Non-pigmented ciliary epithelial cell (primary cell): ENCODE data around the gene MYCN.
"Not testable (repeated sequence)": the region's sequence is repeated elsewhere in the genome, so short reads cannot be mapped to it uniquely, and the experiment has no call there.

Experiments
- DNase-seq: peaks from one replicate; pipeline ENCODE4 v3.0.0-alpha.2; 2010; ENCODE audit warnings: low read depth

MYCN gene

DNA sequence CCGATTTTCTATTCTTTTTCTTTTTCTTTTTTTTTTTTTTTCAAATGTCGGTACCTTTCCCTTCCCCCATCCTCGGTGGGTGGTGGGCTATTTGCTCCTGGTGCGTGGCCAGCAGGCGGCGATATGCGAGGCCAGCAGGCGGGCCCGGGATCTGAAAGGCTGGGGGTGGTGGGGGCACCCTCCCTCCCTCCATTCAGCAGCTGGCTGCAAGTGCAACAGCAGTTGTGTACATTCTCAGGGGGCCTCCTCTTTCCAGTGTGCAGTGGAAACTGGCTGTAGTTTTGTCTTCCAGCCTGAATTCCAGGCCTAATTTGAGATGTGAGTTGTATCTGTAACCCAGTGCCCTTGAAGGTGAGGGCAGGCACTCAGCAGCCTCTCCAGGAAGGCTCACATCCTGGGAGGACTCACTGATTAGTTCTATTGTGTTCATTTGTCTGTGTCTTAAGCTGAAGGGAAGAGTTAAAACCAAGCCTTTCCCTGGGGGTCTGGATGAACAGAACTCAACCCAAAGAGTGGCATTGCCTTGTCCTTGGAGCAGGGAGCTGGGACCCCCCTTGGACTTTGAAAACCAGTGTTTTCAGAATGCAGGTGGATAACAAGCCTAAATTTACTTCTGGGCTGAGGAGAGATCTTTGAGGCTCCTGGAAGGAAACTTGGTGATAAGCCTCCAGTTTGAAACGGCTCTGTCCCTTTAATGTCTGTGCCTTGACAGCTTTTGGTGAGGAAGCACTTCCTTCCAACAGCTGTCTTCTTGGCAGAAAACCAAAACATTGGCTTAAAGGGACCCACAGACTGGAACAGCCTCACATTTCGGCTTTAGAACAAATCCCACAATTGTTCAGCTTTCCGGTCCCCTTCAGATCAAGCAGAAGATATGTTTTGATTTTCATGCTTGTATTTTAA is 3.3 kb downstream of the MYCN start:
- no peak for DNase-seq

- DNase-seq = no peak
Measured at GRCh38 chr2:15944325-15945017, 4.1 kb downstream of the MYCN start.

- DNase-seq = no peak
Measured at GRCh38 chr2:15945909-15946705, 5.8 kb downstream of the MYCN start.

DNA sequence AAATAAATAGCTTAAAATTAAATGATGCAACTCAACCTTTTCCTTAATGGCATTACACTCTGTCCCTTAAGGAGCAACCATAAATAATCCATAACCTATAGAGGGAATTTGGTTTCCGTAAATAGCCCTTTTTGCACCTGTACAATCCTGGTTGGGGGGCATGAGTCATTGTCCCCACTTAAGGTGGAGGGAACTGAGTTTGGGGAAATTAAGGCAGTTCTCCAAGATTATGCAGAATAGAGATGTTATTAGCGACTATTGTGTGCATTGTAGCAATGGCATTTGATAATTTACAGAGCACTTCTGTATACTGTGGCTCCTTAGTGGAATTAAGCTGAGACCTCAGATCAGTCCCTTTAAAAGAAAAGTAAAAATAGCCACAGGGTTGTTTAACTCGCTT is 6.6 kb downstream of the MYCN start:
- no peak for DNase-seq

GRCh38 chr2:15947431-15947830 is 7.1 kb downstream of the MYCN start:
- DNase-seq = no peak

- no peak for DNase-seq
Measured at GRCh38 chr2:15948704-15948957, 8.3 kb downstream of the MYCN start.

- DNase-seq = no peak
Measured at GRCh38 chr2:15949126-15949525, 8.8 kb downstream of the MYCN start.

DNA sequence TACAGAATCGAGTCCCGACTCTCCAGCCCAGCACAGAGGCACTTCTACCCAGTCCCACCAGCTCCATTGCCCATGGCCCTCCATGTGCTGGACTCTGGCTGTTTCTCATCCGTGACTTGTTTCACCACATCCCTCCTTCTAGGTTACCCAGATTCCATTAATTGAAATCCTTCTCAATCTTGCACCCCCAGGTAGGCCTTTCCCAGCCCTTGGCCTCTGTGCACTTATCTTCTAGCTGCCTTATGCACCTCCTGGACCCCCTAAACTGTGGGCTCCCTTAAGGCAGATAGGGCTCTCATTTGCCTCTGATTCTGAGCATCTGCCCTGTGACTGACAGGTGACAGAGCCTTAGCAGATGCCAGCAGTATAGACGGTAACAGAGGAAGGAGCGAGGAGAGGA is 9.2 kb downstream of the MYCN start:
- no peak for DNase-seq

GRCh38 chr2:15950088-15950952 is 10.0 kb downstream of the MYCN start:
- DNase-seq = no peak

DNA sequence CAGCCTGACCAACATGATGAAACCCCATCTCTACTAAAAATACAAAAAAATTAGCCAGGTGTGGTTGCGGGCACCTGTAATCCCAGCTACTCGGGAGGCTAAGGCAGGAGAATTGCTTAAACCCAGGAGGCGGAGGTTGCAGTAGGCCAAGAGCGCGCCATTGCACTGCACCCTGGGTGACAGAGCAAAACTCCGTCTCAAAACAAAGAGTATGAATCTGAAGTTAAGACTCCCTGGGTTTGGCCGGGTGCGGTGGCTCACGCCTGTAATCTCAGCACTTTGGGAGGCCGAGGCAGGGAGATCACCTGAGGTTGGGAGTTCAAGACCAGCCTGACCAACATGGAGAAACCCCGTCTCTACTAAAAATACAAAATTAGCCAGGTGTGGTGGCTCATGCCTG is 11.6 kb downstream of the MYCN start:
- not testable (repeated sequence) for DNase-seq

- no peak for DNase-seq
Measured at GRCh38 chr2:15952451-15953146, 12.2 kb downstream of the MYCN start.

GRCh38 chr2:15953147-15953630 is 12.8 kb downstream of the MYCN start:
- DNase-seq = no peak

- DNase-seq = no peak
Measured at GRCh38 chr2:15953891-15954680, 13.7 kb downstream of the MYCN start.

DNA sequence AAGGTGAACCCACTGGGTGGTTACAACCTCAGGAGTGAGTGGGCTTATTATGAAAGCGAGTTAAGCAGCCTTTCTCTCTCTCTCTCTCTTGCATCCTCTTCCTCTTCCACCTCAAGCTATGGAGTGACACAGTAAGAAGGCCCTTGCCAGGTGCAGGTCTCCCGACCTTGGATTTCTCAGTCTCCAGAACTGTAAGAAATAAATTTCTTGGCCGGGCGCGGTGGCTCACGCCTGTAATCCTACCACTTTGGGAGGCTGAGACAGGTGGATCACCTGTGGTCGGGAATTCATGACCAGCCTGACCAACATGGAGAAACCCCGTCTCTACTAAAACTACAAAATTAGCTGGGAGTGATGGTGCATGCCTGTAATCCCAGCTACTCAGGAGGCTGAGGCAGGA is 14.4 kb downstream of the MYCN start:
- no peak for DNase-seq

DNA sequence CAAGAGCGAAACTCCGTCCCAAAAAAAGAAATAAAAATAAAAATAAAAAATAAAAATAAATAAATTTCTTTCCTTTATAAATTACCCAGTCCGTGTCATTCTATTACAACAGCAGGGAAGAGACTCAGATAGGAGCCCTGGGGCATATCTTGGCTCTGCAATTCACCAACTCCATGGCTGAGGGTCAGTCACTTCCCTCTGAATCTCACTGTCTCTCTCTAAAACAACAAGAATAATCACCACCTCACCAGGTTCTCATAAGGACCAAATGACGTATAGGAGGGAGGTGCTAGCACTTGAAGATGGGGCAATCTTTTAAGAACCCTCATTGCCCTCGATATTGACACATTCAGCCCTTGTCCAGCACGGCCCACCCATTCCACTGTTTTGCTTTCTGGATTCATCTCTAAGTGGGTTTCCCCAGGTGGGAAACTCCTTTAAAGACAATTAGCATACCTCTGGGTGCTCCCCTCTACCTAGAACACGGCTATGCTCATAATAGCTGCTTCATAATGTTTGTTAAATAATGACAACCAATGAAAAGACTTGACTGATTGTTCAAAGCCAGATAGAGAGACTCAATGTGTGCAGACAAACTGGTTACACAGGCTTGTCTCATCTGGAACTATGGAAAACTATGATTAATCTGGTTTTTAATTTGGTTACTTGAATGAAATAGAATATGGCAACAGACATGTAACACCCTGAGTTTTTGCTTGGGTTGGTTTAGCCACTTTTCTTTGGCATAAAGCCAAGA is 15.1 kb downstream of the MYCN start:
- DNase-seq = no peak

DNA sequence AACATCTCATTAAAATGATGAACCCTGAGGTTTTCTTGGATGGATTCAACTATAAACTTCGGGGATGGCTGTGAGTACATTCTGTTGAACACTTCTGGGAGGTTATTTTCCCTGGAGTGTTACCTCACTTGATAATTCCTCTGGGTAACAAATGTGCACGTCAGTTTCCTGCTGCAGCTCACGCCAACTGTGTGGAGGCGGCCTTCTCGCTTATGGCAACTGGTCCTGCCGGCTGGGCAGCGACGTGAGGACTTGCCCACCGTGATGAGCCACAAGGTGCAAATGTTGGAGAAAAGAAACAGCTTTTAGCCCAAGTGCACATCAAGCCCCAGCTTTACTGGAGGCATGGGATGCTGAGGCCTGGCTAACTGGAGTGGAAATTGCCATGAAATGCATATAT is 15.9 kb downstream of the MYCN start:
- DNase-seq = no peak

DNA sequence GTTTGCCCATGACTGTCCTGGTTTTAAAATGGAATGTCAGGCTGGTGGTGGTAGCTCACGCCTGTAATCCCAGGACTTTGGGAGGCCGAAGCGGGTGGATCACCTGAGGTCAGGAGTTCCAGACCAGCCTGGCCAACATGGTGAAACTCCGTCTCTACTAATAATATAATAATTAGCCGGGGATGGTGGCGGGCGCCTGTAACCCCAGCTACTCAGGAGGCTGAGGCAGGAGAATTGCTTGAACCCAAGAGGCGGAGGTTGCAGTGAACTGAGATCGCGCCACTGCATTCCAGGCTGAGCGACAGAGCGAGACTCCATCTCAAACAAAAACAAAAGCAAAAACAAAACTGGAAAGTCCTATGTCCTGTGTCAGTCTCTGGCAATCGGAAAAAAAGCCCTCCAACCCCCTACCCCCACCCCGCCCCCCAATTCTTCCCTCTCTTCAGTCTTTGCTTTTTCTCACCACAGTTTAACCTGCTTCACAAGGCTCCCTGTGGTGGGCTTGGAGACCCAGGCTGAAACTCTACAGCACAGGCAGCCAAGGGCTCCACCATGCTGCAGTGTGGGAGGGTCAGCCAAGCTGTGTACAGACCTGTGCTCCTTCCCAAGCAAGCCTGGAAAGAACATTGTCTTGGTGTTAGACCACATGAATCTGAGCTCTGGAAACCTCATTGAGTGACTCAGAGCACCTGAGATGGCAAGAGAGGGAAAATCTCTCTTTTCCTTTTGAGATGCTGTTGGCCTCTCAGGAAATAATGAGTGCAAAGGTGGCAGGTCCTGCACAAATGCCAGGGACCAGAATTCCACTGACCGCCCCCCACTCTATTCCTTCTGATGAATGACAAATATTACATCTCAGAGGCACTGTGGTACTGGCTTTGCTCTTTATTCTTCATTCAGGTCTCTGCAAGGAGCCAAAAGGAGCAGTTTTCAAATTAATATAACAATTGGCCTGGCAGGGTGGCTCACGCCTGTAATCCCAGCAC is 16.7 kb downstream of the MYCN start:
- DNase-seq = no peak
